Measurements from ENCODE around the gene CSPG5. TPM values are rescaled to one million over a fixed set of nuclear protein-coding genes. Genes with fewer than 3 reads are reported as not detected.

Gene CSPG5
- total and polyA plus RNA-seq, 12 donors: 0.07 to 0.79 (median 0.28) TPM; not detected in 1

- H3K27ac ChIP-seq: no peak overlapping the region
- no peak overlapping the region for H3K4me3 ChIP-seq
- no peaks in the 10 kb centered on the region for H3K9me3 ChIP-seq
- TF ChIP-seq, protein P1, sequence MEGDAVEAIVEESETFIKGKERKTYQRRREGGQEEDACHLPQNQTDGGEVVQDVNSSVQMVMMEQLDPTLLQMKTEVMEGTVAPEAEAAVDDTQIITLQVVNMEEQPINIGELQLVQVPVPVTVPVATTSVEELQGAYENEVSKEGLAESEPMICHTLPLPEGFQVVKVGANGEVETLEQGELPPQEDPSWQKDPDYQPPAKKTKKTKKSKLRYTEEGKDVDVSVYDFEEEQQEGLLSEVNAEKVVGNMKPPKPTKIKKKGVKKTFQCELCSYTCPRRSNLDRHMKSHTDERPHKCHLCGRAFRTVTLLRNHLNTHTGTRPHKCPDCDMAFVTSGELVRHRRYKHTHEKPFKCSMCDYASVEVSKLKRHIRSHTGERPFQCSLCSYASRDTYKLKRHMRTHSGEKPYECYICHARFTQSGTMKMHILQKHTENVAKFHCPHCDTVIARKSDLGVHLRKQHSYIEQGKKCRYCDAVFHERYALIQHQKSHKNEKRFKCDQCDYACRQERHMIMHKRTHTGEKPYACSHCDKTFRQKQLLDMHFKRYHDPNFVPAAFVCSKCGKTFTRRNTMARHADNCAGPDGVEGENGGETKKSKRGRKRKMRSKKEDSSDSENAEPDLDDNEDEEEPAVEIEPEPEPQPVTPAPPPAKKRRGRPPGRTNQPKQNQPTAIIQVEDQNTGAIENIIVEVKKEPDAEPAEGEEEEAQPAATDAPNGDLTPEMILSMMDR (IDR thresholded peaks at IDR 0.05): no peak
- H3K27me3 ChIP-seq: peaks cover 0 to 30% (median 15%) of the 10 kb centered on the region in 7 donors
- no peak for ATAC-seq
- intact Hi-C loops (cut with DNase I): no loop called here
- DNase-seq: no peak
- 87 to 91% methylated on average over 4 of the region's 4 CpGs for WGBS, 2 donors
- peaks cover 0 to 15% (median 12%) of the 10 kb centered on the region in 9 donors for H3K4me1 ChIP-seq
- peaks cover 0 to 23% (median 0%) of the 10 kb centered on the region in 9 donors for H3K36me3 ChIP-seq
These were observed 3.2 kb upstream of the CSPG5 start for GRCh38 chr3:47581835-47582234.

DNA sequence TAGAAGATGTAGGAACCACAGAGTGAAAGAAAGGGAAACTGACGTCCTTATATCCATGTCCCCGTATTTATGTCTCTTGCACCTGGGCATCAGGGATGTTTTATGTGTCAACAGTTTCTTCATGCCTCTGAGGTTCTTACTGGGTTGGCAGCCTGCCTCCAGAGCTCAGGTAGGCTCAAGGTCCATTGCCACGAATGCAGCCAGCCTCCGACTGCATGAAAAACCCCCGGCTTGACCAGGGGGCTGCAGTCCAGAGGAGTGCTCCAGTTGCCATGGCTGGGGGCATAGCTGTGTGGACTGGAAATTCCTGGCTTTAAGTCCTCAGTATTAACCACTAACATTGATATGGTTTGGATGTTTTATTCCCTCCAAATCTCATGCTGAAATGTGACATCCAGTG, 2.8 kb upstream of the CSPG5 start:
- Histone ChIP-seq H3K27ac (no peak overlapping the region), H3K36me3 (peaks cover 0 to 19% (median 0%) of the 10 kb centered on the region in 9 donors), H3K27me3 (peaks cover 0 to 34% (median 17%) of the 10 kb centered on the region in 7 donors), H3K4me3 (no peak overlapping the region), H3K9me3 (no peaks in the 10 kb centered on the region), H3K4me1 (peaks cover 0 to 15% (median 12%) of the 10 kb centered on the region in 9 donors)
- DNase-seq: no peak
- intact Hi-C loops (cut with DNase I): no loop called here
- WGBS, 2 donors: 77 to 80% methylated on average over 5 of the region's 5 CpGs
- TF ChIP-seq, protein P1 (IDR thresholded peaks at IDR 0.05): no peak
- no peak for ATAC-seq

DNA sequence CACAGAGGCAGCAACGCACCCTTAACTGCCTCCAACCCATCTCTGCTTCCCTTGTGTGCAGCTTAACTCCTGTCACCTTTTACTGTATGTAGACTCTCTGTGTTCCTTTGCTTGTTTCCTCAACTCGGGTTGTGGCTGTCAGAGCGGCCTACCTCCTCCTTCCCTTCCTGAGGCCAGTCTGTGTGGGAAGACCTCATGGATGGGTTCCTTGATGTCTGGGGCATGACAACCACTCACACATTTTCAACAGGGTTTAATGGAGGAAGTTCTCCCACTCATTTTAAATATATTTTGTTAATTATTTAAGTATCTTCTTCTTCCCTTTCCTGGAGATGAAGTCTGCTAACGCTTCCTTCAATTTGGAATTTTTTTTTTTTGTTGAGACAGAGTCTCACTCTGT, 1.8 kb upstream of the CSPG5 start:
- WGBS, 2 donors: 70 to 72% methylated on average over 4 of the region's 4 CpGs
- intact Hi-C loops (cut with DNase I): no loop called here
- Histone ChIP-seq H3K27me3 (peaks cover 0 to 37% (median 17%) of the 10 kb centered on the region in 7 donors), H3K4me3 (no peak overlapping the region), H3K4me1 (peaks cover 0 to 15% (median 12%) of the 10 kb centered on the region in 9 donors), H3K27ac (no peak overlapping the region), H3K9me3 (no peaks in the 10 kb centered on the region), H3K36me3 (peaks cover 0 to 10% (median 0%) of the 10 kb centered on the region in 9 donors)
- ATAC-seq (no peak), DNase-seq (no peak)
- TF ChIP-seq, protein P1 (IDR thresholded peaks at IDR 0.05): no peak

DNA sequence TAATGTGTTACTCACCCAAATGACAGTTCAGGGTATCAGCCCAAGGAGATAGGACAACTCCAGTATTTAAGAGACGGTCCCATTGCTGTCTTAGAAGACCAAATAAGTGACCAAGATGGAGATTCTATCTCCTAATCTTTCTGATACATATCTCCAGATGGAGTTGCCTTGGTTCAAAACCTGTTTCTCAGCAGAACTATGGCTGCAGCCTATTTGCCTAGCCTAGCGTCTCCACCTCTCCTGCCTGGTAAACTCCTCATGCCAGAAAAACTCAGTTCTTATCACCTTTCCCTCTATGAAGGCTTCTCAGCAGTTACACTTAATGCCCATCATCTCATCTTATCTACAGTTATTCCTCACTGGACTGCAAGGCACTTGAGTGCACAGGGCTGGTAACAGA, 1.2 kb upstream of the CSPG5 start:
- intact Hi-C loops (cut with DNase I): no loop called here
- H3K27me3 ChIP-seq: peaks cover 0 to 44% (median 17%) of the 10 kb centered on the region in 7 donors
- no peak for ATAC-seq
- no peak overlapping the region for H3K4me3 ChIP-seq
- H3K4me1 ChIP-seq: peaks cover 0 to 15% (median 12%) of the 10 kb centered on the region in 9 donors
- DNase-seq: no peak
- no peak overlapping the region for H3K27ac ChIP-seq
- H3K9me3 ChIP-seq: no peaks in the 10 kb centered on the region
- TF ChIP-seq, protein P1 (IDR thresholded peaks at IDR 0.05): no peak
- peaks cover 0 to 4% (median 0%) of the 10 kb centered on the region in 9 donors for H3K36me3 ChIP-seq
- WGBS, 2 donors: 87% methylated on average over 2 of the region's 2 CpGs

Measured in heart right ventricle (tissue), 16 donors.